Breast epithelium (tissue), 4 donors: ENCODE data around the gene TMOD4. TPM values are rescaled to one million over a fixed set of nuclear protein-coding genes. Genes with fewer than 3 reads are reported as not detected.

ENCODE experiments used
- DNase-seq, 2 donors: peaks; one replicate each; pipeline ENCODE4 v3.0.0-alpha.2; 2019; ENCODE audit warnings: low spot score in 2 of 2
- H3K27ac ChIP-seq, 2 donors: fragments of 200-600 bp; sonication (generic) in 1 of 2; one replicate each; pipeline ENCODE4 v1.5.1; 2016 to 2019; ENCODE audit warnings: mild to moderate bottlenecking in 1 of 2
- H3K27me3 ChIP-seq, 2 donors: fragments of 200-600 bp; sonication (generic) in 1 of 2; one replicate each; pipeline versions ENCODE4 v1.5.1 to v1.6.0; 2017 to 2019; ENCODE audit warnings: control low read depth in 1 of 2, mild to moderate bottlenecking in 1 of 2
- H3K36me3 ChIP-seq: fragments of 200-600 bp; one replicate; pipeline ENCODE4 v1.5.1; 2019
- H3K4me1 ChIP-seq, 2 donors: fragments of 200-600 bp; sonication (generic); one replicate each; pipeline ENCODE4 v1.5.1; 2016 to 2019; ENCODE audit warnings: control low read depth in 1 of 2
- H3K4me3 ChIP-seq, 3 donors: fragments of 200-600 bp; sonication (generic); 1 replicate in 2 of 3; 2 replicates in 1 of 3; pipeline ENCODE4 v1.5.1; 2016 to 2019; ENCODE audit warnings: mild to moderate bottlenecking in 3 of 3, moderate library complexity in 2 of 3
- H3K9me3 ChIP-seq, 2 donors: fragments of 200-600 bp; sonication (generic) in 1 of 2; one replicate each; pipeline ENCODE4 v1.5.1; 2016 to 2019; ENCODE audit warnings: control low read depth in 1 of 2
- CTCF ChIP-seq, 3 donors: fragments of 450-650 bp; IDR thresholded peaks; one replicate each; pipeline ENCODE4 v1.5.1; 2016 to 2017; ENCODE audit warnings: antibody characterized with exemption in 3 of 3, mild to moderate bottlenecking in 3 of 3, moderate library complexity in 3 of 3
- POLR2A ChIP-seq: fragments of 450-650 bp; IDR thresholded peaks from one replicate; pipeline ENCODE4 v1.6.1; 2016; ENCODE audit warnings: antibody characterized with exemption, mild to moderate bottlenecking, moderate library complexity
- POLR2AphosphoS5 ChIP-seq, 3 donors: sonication (generic); formaldehyde crosslinking; IDR thresholded peaks; one replicate each; pipeline ENCODE4 v1.6.1; 2017; ENCODE audit warnings: antibody characterized with exemption in 3 of 3
- intact Hi-C: fragments of 100-400 bp; cut with DNase I; formaldehyde crosslinking; loops from one replicate; pipeline ENCODE4 v1.15.1; 2023; ENCODE audit warnings: low total_unique reads
- total RNA-seq, 3 donors: library from RNA; depleted of rRNA; stranded (reverse); fragments of >200 nt; gene quantifications; one replicate each; pipeline ENCODE4 v1.1.0, GENCODE V29; 2016

The TMOD4 gene
- under 1 TPM in 1 of 3 donors, not detected in 2; 0.73 TPM for total RNA-seq

- no peak for DNase-seq
- Histone ChIP-seq H3K9me3 (no peaks in the 10 kb centered on the region), H3K4me1 (no peaks in the 10 kb centered on the region), H3K27me3 (no peaks in the 10 kb centered on the region), H3K27ac (no peak within 1 kb of the TSS), H3K36me3 (no peaks in the 10 kb centered on the region), H3K4me3 (no peak within 1 kb of the TSS)
- intact Hi-C loops, result no loop called here
- TF ChIP-seq CTCF (IDR thresholded peaks at IDR 0.05) (peak in 1 of 3 donors; percentile 13), POLR2AphosphoS5 (IDR thresholded peaks at IDR 0.05) (no peak)
These were observed at the start of gene TMOD4 for GRCh38 chr1:151175863-151176262. Gene TMOD4, minus strand, starts transcription at chr1:151175981. Its CDS starts 1,106 bp downstream, at chr1:151174875.

- TF ChIP-seq POLR2AphosphoS5 (IDR thresholded peaks at IDR 0.05), result no peak
- TF ChIP-seq CTCF (IDR thresholded peaks at IDR 0.05), result no peak
- TF ChIP-seq POLR2A, result no peak
- DNase-seq, result no peak
- Histone ChIP-seq H3K4me1 (no peaks in the 10 kb centered on the region), H3K4me3 (no peak overlapping the region), H3K36me3 (no peaks in the 10 kb centered on the region), H3K27ac (no peak overlapping the region), H3K27me3 (no peaks in the 10 kb centered on the region), H3K9me3 (no peaks in the 10 kb centered on the region)
- intact Hi-C loops, result no loop called here
These were observed 46.3 kb upstream of the TMOD4 start for GRCh38 chr1:151222130-151222529.

- no peaks in the 10 kb centered on the region for H3K36me3 ChIP-seq
- no peak for DNase-seq
- no peak overlapping the region for H3K27ac ChIP-seq
- no peaks in the 10 kb centered on the region for H3K4me1 ChIP-seq
- TF ChIP-seq POLR2A (no peak), CTCF (IDR thresholded peaks at IDR 0.05) (no peak), POLR2AphosphoS5 (IDR thresholded peaks at IDR 0.05) (no peak)
- no peaks in the 10 kb centered on the region for H3K27me3 ChIP-seq
- no peaks in the 10 kb centered on the region for H3K9me3 ChIP-seq
- intact Hi-C loops, result no loop called here
- H3K4me3 ChIP-seq, result no peak overlapping the region
These were observed 45.8 kb upstream of the TMOD4 start for GRCh38 chr1:151221616-151222015.

GRCh38 chr1:151213560-151213959 is 37.8 kb upstream of the TMOD4 start:
- intact Hi-C loops, result no loop called here
- H3K4me1 ChIP-seq, result no peaks in the 10 kb centered on the region

More at GRCh38 chr1:151213560-151213959, 37.8 kb upstream of the TMOD4 start:
- Histone ChIP-seq H3K4me3 (no peak overlapping the region), H3K36me3 (no peaks in the 10 kb centered on the region), H3K27ac (no peak overlapping the region), H3K9me3 (no peaks in the 10 kb centered on the region), H3K27me3 (no peaks in the 10 kb centered on the region)
- TF ChIP-seq CTCF (IDR thresholded peaks at IDR 0.05) (no peak), POLR2AphosphoS5 (IDR thresholded peaks at IDR 0.05) (no peak), POLR2A (no peak)
- DNase-seq, result no peak
